ENCODE data around the gene KDM4B. TPM values are rescaled to one million over a fixed set of nuclear protein-coding genes. Genes with fewer than 3 reads are reported as not detected.

KDM4B gene
- total and polyA plus RNA-seq, 2 donors (not counting 1 experiment from before 2014, with no cell fraction given) = 6.4 to 14.4 TPM

- Histone ChIP-seq H3K4me1 (ENCODE audit: control insufficient read depth, extremely low read depth, insufficient read depth, low read length) (peaks cover 16% of the 10 kb centered on the region), H2AFZ (ENCODE audit: low read length) (peak overlapping the region; percentile 22), H3K9ac (ENCODE audit: insufficient read depth, low read length) (peak overlapping the region; percentile 46), H3K4me2 (ENCODE audit: extremely low read depth, insufficient read depth, low read length) (peak overlapping the region; percentile 87), H3K36me3 (ENCODE audit: control insufficient read depth, insufficient read depth, low read length) (no peaks in the 10 kb centered on the region), H3K79me2 (ENCODE audit: control insufficient read depth, insufficient read depth, low read length) (peaks cover 45% of the 10 kb centered on the region), H3K9me3 (ENCODE audit: control insufficient read depth, insufficient read depth, low read depth, low read length) (no peaks in the 10 kb centered on the region), H3K27ac (ENCODE audit: insufficient read depth, low read length) (peak overlapping the region; percentile 50), H3K4me3 (replicated peaks in 1 of 4; ENCODE audit: control extremely low read depth in 1 of 4, insufficient read depth in 1 of 4, low read depth in 3 of 4, low read length in 4 of 4) (peak overlapping the region in 1 of 4 experiments; percentile 25), H4K20me1 (ENCODE audit: control insufficient read depth, extremely low read depth, insufficient read depth, low read length) (no peaks in the 10 kb centered on the region), H3K27me3 (ENCODE audit: control insufficient read depth, insufficient read depth, low read length) (no peaks in the 10 kb centered on the region)
- peak; percentile 75 to 97 for DNase-seq (ENCODE audit: low read depth in 2 of 2)
- no peak for TF ChIP-seq EZH2 (IDR thresholded peaks at IDR 0.05; ENCODE audit: low read length, missing control alignments)
- TF ChIP-seq CTCF (conservative IDR thresholded peaks at IDR 0.05 in 1 of 2, IDR thresholded peaks at IDR 0.05 in 1 of 2; ENCODE audit: low read depth in 1 of 2, low read length in 2 of 2) = no peak
Measured at GRCh38 chr19:4988770-4989251, 19.9 kb downstream of the KDM4B start.

- H3K9me3 ChIP-seq (ENCODE audit: control insufficient read depth, insufficient read depth, low read depth, low read length) = no peaks in the 10 kb centered on the region
- H3K4me1 ChIP-seq (ENCODE audit: control insufficient read depth, extremely low read depth, insufficient read depth, low read length) = peaks cover 16% of the 10 kb centered on the region
- H3K36me3 ChIP-seq (ENCODE audit: control insufficient read depth, insufficient read depth, low read length) = no peaks in the 10 kb centered on the region
- H3K4me3 ChIP-seq (replicated peaks in 1 of 4; ENCODE audit: control extremely low read depth in 1 of 4, insufficient read depth in 1 of 4, low read depth in 3 of 4, low read length in 4 of 4) = no peak overlapping the region
- H3K27ac ChIP-seq (ENCODE audit: insufficient read depth, low read length) = no peak overlapping the region
- no peak for DNase-seq (ENCODE audit: low read depth in 2 of 2)
- TF ChIP-seq CTCF (conservative IDR thresholded peaks at IDR 0.05 in 1 of 2, IDR thresholded peaks at IDR 0.05 in 1 of 2; ENCODE audit: low read depth in 1 of 2, low read length in 2 of 2) = no peak
- no peak for TF ChIP-seq EZH2 (IDR thresholded peaks at IDR 0.05; ENCODE audit: low read length, missing control alignments)
- no peak overlapping the region for H3K9ac ChIP-seq (ENCODE audit: insufficient read depth, low read length)
- no peak overlapping the region for H3K4me2 ChIP-seq (ENCODE audit: extremely low read depth, insufficient read depth, low read length)
- no peaks in the 10 kb centered on the region for H3K27me3 ChIP-seq (ENCODE audit: control insufficient read depth, insufficient read depth, low read length)
- H2AFZ ChIP-seq (ENCODE audit: low read length) = no peak overlapping the region
- H4K20me1 ChIP-seq (ENCODE audit: control insufficient read depth, extremely low read depth, insufficient read depth, low read length) = no peaks in the 10 kb centered on the region
- H3K79me2 ChIP-seq (ENCODE audit: control insufficient read depth, insufficient read depth, low read length) = peaks cover 38% of the 10 kb centered on the region
Measured at GRCh38 chr19:4990306-4990705, 21.4 kb downstream of the KDM4B start.

- Histone ChIP-seq H3K27me3 (ENCODE audit: control insufficient read depth, insufficient read depth, low read length) (no peaks in the 10 kb centered on the region), H3K79me2 (ENCODE audit: control insufficient read depth, insufficient read depth, low read length) (peaks cover 31% of the 10 kb centered on the region), H3K4me2 (ENCODE audit: extremely low read depth, insufficient read depth, low read length) (no peak overlapping the region), H3K36me3 (ENCODE audit: control insufficient read depth, insufficient read depth, low read length) (no peaks in the 10 kb centered on the region), H3K4me3 (replicated peaks in 1 of 4; ENCODE audit: control extremely low read depth in 1 of 4, insufficient read depth in 1 of 4, low read depth in 3 of 4, low read length in 4 of 4) (no peak overlapping the region), H3K9ac (ENCODE audit: insufficient read depth, low read length) (no peak overlapping the region), H4K20me1 (ENCODE audit: control insufficient read depth, extremely low read depth, insufficient read depth, low read length) (no peaks in the 10 kb centered on the region), H3K27ac (ENCODE audit: insufficient read depth, low read length) (no peak overlapping the region), H2AFZ (ENCODE audit: low read length) (no peak overlapping the region), H3K4me1 (ENCODE audit: control insufficient read depth, extremely low read depth, insufficient read depth, low read length) (peaks cover 16% of the 10 kb centered on the region), H3K9me3 (ENCODE audit: control insufficient read depth, insufficient read depth, low read depth, low read length) (no peaks in the 10 kb centered on the region)
- TF ChIP-seq EZH2 (IDR thresholded peaks at IDR 0.05; ENCODE audit: low read length, missing control alignments) (no peak), CTCF (conservative IDR thresholded peaks at IDR 0.05 in 1 of 2, IDR thresholded peaks at IDR 0.05 in 1 of 2; ENCODE audit: low read depth in 1 of 2, low read length in 2 of 2) (no peak)
- no peak for DNase-seq (ENCODE audit: low read depth in 2 of 2)
Measured at GRCh38 chr19:4991538-4991937, 22.6 kb downstream of the KDM4B start.
